ENCODE measurements around the gene ANTXR1.

- TF ChIP-seq, protein P1, sequence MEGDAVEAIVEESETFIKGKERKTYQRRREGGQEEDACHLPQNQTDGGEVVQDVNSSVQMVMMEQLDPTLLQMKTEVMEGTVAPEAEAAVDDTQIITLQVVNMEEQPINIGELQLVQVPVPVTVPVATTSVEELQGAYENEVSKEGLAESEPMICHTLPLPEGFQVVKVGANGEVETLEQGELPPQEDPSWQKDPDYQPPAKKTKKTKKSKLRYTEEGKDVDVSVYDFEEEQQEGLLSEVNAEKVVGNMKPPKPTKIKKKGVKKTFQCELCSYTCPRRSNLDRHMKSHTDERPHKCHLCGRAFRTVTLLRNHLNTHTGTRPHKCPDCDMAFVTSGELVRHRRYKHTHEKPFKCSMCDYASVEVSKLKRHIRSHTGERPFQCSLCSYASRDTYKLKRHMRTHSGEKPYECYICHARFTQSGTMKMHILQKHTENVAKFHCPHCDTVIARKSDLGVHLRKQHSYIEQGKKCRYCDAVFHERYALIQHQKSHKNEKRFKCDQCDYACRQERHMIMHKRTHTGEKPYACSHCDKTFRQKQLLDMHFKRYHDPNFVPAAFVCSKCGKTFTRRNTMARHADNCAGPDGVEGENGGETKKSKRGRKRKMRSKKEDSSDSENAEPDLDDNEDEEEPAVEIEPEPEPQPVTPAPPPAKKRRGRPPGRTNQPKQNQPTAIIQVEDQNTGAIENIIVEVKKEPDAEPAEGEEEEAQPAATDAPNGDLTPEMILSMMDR (IDR thresholded peaks at IDR 0.05; ENCODE audit: poor library complexity): no peak
- no peak for TF ChIP-seq EZH2 (IDR thresholded peaks at IDR 0.05; ENCODE audit: borderline replicate concordance)
Measured at GRCh38 chr2:69287544-69287943, 274.6 kb downstream of the ANTXR1 start.

Data from hepatocyte (in vitro differentiated cells).